GM23248 (cell line): Measurements from ENCODE around the gene CSNK1A1.

ENCODE experiments used
- EZH2 ChIP-seq: fragments of 200-600 bp; sonication (generic); IDR thresholded peaks from 2 replicates; pipeline ENCODE4 v1.6.1; 2018; ENCODE audit warnings: antibody characterized with exemption, mild to moderate bottlenecking; ENCODE audit not compliant: insufficient read depth, poor library complexity, severe bottlenecking
- EZH2phosphoT487 ChIP-seq: fragments of 200-600 bp; sonication (generic); IDR thresholded peaks from 2 replicates; pipeline ENCODE4 v1.6.1; 2018; ENCODE audit warnings: antibody characterized with exemption, moderate library complexity, mild to moderate bottlenecking, low read depth; ENCODE audit not compliant: insufficient read depth

DNA sequence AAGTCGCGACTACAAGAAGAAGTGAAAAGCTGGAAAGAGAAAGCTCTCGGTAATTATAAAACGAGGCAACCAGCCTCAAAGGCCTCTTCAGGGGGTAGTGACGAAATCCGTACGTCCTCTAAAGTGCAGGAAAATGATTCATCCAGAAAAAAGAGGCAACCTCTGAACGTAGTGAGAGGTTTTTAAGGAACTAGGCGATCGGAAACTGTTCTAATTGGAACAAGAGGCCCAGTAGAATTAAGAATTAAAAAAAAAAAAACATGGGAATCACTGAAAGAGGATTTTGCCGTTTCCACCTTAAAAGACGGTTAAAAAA is 1.0 kb downstream of the CSNK1A1 start:
- TF ChIP-seq EZH2 (no peak), EZH2phosphoT487 (no peak)
